HG03565 (cell line): Measurements from ENCODE around the gene TM9SF2.

ENCODE experiments used
- ATAC-seq: cut with Tn5 transposase; IDR thresholded peaks from one replicate; pipeline ENCODE4 v1.9.1; 2021; ENCODE audit warnings: mild to moderate bottlenecking, moderate library complexity; ENCODE audit not compliant: unreplicated experiment

TM9SF2 gene

GRCh38 chr13:99495466-99496183 is 5.6 kb upstream of the TM9SF2 start:
- ATAC-seq = peak; percentile 2

GRCh38 chr13:99496184-99497142 is 4.8 kb upstream of the TM9SF2 start:
- ATAC-seq = peak; percentile 39

GRCh38 chr13:99498171-99499161 is 2.8 kb upstream of the TM9SF2 start:
- ATAC-seq = peak; percentile 31

GRCh38 chr13:99500839-99501183 is 461 bp upstream of the TM9SF2 start:
- peak; percentile 1 for ATAC-seq

GRCh38 chr13:99501848-99502301 is 603 bp downstream of the TM9SF2 start:
- ATAC-seq = no peak

- ATAC-seq = no peak
Observed at GRCh38 chr13:99505814-99506269, 4.6 kb downstream of the TM9SF2 start.

GRCh38 chr13:99506634-99507033 is 5.4 kb downstream of the TM9SF2 start:
- peak; percentile 54 for ATAC-seq

GRCh38 chr13:99507054-99507453 is 5.8 kb downstream of the TM9SF2 start:
- no peak for ATAC-seq

- no peak for ATAC-seq
Observed at GRCh38 chr13:99507551-99507950, 6.3 kb downstream of the TM9SF2 start.

- ATAC-seq = no peak
Observed at GRCh38 chr13:99507986-99508385, 6.7 kb downstream of the TM9SF2 start.

GRCh38 chr13:99509479-99509878 is 8.2 kb downstream of the TM9SF2 start:
- no peak for ATAC-seq

GRCh38 chr13:99514801-99515200 is 13.5 kb downstream of the TM9SF2 start:
- no peak for ATAC-seq

GRCh38 chr13:99516153-99516929 is 15.1 kb downstream of the TM9SF2 start:
- ATAC-seq = no peak

GRCh38 chr13:99517577-99517976 is 16.3 kb downstream of the TM9SF2 start:
- no peak for ATAC-seq

- ATAC-seq = no peak
Observed at GRCh38 chr13:99517984-99518383, 16.7 kb downstream of the TM9SF2 start.

- no peak for ATAC-seq
Observed at GRCh38 chr13:99522298-99522697, 21.0 kb downstream of the TM9SF2 start.

- no peak for ATAC-seq
Observed at GRCh38 chr13:99523838-99524237, 22.6 kb downstream of the TM9SF2 start.

- no peak for ATAC-seq
Observed at GRCh38 chr13:99525967-99526366, 24.7 kb downstream of the TM9SF2 start.

GRCh38 chr13:99526549-99526948 is 25.3 kb downstream of the TM9SF2 start:
- ATAC-seq = no peak

- ATAC-seq = no peak
Observed at GRCh38 chr13:99527301-99527700, 26.0 kb downstream of the TM9SF2 start.
